GM04503 (cell line): ENCODE measurements around the gene INSRR.

Experiments used
- DNase-seq: peaks from one replicate; pipeline ENCODE4 v3.0.0-alpha.2; 2012; ENCODE audit warnings: low read depth

Gene INSRR

DNA sequence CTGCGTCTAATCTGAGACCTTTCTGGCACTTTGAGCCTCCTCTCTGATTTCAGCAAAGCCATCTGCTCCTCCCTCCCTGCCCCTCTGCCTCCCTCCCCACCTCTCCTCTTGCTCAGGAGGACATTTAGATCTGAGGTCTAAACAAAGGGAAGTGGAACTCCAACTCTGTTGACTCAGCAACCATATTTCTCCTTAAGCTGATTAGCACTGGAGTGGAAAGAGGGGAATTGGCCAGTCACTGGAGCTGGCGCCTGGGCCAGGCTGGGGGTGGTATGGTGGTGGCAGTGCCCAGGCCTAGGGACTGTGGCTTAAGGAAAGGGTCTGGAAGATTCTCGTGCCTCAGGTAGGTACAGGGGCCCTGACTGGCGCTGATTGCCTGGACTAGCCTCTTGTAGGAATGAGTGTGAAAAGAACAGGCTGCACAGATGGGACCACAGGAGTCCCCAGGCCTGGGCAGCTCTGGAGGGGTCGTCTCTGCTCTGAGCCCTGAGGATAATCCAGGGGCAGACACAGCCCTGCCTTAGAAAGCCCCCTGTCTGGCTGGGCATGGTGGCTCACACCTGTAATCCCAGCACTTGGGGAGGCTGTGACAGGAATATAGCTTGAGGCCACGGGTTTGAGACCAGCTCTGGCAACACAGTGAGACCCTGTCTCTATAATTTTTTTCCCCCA, 54.2 kb downstream of the INSRR start:
- DNase-seq: no peak

DNA sequence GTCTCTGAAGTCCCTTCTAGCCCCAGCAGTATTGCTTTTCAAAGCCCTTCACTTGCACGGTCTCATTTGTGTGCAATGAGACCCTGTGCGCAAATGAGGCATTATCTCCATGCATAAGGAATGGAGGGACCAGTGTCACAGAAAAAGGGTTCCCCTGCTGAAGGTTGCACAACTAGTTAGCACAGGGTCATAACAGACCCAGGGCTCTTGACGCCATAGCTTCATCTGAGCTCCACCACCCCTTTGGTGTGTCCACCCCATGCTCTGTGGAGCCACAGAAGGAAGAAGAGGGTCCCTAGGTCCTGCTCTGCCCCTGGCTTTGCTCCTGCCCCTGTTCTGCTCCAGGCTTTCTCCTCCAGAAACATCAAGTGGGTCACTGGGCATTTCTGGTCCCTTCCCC, 54.9 kb downstream of the INSRR start:
- no peak for DNase-seq

DNA sequence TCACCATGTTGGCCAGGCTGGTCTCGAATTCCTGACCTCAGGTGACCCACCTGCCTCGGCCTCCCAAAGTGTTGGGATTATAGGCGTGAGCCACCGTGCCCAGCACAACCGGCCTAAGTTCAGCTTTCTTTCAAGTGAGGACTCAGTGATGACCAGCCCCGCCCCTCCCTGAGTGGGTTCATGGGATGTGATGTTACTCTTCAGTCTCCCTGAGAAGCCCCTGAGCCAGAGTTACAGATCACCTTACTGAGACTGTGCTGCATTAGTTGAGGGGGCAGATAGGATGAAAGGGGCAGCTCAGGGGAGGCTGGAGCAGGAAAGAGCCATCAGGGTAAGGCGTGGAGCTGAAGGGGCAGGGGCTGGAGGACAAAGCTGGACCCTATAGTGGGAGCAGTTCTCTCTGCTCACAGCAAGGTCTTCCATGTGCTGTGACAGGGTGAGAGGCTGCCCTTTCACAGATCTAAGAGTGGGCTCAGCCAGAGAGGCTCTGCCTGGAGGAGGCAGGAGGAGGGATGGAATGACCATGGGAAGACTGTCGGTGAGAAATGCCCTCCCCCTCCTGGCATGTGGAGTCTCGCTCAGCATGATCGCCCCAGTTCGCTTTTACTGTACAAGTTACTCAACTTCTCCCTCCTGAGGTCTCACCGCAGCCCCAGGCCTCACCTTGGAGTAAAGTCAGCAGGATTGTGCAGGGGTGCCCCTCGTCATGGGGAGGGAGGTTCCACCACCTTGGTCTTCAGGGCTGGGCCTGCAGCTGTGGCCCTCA, 55.6 kb downstream of the INSRR start:
- no peak for DNase-seq

DNA sequence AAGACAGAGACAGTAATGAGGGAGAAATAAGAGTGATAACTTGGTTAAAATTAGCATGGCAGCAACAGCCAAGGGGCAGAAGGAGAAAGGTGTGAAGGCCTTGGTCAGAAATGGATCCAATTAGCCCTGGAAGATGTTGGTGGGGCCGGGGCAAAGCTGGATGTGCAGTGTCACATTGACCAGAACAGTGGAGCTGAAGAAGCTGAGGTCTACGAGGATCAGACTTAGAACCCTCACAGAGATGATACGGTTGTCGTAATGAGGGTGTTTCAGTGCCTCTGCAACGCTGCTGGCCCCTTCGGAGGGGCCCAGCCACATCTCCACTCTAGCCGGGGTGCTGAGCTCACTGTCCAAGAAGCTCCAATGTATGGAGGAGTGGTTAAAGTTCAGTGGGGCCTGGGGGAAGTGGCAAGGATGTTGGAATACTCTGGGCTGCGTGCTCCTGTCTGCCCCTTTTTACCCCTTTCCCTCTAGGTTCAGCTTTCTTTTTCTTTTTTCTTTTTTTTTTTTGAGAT, 56.4 kb downstream of the INSRR start:
- no peak for DNase-seq

DNA sequence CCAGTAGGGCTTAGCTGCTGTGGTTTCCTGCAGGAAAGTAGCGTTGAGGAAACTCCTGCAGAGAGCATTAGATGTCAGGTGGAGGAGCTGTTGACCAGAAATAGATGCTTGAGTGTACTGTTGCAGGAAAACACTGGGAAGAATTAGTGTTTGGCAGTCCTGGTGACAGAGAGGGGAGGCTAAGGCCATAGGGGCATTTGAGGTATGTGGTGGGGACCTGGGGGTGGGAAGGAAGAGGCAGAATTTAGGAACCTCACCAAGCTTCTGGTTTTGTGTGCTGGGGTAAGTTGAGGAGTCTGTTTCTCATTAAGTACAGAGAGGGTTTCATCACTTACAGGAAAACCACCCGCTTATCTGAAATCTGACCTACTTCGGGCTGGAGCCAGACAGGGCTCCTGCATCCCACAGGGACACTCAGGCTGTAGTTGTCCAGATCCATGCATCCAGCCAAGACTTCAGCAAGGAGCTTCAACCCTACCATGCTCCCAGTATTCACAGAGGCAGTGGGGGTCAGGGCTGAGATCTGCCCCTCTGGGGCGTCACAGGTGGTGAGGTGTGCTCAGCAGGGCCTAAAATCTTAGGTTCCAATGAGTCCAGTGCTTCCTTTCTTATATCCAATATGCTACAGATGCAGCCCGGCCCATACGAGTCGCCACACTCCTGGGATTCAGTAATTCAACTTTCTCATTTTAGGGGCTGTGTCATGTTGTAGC, 57.4 kb downstream of the INSRR start:
- peak; percentile 82 for DNase-seq

DNA sequence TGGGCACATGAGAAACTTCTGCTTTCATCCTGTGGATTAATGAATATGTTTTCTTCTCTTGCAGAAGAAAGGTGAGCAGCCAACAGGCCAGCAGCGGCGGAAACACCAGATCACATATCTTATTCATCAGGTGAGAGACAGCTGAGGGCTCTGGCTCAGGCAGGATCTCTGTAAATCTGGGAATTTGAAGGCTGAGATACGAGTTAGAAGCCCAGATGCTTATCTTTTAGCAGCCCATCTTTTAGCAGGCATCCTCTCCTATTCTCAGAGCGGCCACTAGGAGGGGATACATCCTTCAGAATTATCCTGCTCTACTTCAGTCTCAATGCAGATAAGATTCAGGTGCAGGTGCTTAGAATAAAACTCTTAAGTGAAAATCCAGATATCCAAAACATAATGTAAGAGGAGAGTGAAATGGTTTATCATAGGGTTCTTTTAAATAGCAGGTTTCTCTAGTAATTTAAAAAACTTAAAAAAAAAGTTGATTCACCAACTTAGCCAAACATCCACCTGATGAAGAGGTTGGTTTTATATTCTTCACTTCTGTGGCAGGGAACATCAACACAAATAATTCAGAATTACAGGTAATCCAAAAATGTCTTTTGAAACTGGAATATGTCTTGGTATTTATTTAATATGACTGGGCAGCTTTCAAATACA, 61.6 kb downstream of the INSRR start:
- DNase-seq: no peak

DNA sequence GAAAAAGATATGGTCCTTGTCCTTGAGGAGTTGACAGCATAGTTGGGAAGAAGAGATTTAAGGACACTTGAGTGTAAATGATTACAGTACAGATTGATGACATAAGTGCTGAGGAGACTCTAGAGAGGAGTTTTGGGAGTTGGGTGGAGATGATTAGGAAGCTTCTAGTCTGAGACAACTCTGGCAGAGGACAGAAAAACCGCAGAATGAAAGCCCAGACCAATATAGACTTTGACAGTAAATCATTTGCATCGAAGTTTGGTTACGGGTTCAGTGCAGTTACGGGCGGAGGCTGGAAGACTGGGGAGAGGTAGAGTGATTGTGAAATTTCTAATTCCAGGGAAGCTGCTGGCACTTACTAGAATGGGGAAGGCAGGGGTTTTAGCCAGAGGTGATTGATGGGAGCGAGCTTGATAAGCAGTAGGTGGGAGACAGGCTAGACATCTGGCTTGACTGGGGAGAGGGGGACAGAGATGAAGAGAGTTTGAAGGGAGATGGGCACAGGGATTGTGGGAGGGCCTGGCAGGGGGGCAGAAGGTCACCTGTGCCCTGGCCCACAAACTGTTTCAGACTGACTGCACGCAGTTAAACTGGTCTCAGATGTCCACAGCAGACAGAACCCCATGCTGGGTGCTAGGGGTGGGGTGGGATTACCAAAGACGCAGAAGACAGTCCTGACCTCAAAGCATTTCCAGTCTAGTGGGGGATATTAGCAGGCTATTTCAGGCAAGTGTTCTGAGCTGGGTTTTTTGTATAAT, 62.4 kb downstream of the INSRR start:
- DNase-seq: no peak

DNA sequence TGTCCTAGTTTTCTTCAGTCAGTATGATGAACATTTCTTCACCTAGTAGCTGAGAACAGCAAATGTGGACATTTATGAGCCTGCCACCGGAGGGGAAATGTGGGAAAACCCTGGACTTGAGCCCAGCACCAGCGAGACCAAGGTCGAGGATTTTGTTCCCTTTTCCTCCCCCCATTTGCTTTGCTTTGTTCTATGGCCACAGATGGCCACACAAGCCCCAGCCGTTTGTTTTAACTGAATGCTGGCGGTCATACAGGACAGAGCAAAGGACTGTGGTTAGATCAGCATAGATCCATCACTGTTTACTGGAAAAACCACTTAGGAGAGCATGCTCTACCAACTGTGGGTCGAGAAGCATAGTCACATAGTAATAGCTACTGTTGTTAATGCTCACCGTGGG, 63.1 kb downstream of the INSRR start:
- no peak for DNase-seq

DNA sequence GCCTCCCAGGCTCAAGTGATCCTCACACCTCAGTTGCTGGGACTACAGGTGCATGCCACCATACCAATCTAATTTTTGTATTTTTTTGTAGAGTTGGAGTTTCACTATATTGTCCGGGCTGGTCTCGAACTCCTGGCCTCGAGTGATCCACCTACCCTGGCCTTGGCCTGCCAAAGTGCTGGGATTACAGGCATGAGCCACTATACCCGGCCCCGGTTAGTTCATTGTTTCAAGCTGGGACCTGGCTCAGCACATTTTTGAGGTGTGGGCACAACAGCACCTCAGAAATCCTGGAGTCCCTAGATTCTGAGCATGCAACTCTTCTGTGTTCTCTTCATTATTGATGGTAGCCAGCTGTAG, 63.6 kb downstream of the INSRR start:
- DNase-seq: no peak

DNA sequence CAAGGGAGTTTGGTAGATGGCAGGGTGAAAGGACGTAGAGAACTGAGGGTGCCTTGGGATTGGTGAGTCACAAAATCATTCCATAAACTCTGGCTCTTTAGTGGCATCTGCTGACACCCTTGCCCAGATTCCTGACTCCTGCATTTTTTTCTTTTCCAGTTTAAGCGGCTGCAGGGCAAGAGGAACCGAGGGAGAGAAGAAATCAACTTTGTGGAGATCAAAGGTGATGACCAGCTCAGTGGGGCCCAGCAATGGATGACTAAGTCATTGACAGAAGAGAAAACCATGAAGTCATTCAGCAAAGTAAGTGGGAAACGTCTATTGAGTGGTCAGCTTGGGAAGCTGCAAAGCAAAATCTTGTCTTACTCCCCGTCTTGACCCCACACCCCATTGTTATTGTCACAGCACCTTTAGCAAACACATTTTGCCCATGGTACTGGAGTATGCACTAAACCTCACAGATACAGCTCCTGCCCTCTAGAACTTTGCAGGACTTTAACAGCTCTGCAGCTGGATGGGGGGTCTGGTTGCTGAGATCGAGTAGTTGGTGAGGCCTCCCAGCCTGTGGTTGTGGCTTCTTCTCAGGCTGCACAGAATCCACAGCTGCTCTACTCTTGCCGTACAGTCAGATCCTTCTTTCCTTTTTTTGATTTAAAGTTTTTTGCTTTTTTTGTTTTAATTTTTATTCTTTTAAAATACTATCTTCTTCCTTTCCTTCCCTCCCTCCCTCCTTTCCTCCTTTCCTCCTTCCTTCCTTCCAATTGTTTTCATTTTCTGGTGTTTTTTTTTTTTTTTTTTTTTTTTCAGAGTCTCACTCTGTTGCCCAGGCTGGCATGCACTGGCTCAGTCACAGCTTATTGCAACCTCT, 64.2 kb downstream of the INSRR start:
- DNase-seq: no peak
